Measurements from ENCODE around the gene MAD1L1. TPM values are rescaled to one million over a fixed set of nuclear protein-coding genes. Genes with fewer than 3 reads are reported as not detected.
"Not testable (repeated sequence)": the region's sequence is repeated elsewhere in the genome, so short reads cannot be mapped to it uniquely, and the experiment has no call there.

The MAD1L1 gene
- total RNA-seq, 2 donors from 2014 or later, result 59.1 to 61.4 TPM

DNA sequence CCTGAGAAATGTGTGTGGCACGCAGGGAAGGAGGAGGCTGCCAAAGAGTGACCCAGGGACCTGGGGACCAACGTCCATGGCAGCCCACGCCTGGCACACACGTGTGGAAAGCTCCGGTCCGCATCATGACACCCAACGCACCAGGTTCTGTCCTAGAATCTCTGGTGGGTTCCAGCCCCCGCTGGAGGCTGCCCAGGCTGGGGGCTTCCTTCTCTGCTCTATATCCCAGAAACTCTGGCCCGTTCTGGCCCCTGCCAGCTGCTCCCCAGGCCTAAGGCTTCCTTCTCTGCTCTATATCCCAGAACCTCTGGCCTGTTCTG lies 300.8 kb downstream of the MAD1L1 start:
- Mint-ChIP-seq H3K27me3 (ENCODE audit: insufficient read depth) (no peaks in the 10 kb centered on the region), H3K4me1 (no peaks in the 10 kb centered on the region), H3K4me3 (no peak overlapping the region), H3K36me3 (ENCODE audit: low read depth) (peaks cover 37% of the 10 kb centered on the region), H3K9me3 (peaks cover 9% of the 10 kb centered on the region), H3K27ac (no peak overlapping the region)
- H3K36me3 ChIP-seq (ENCODE audit: control insufficient read depth, insufficient read depth, low read length), result no peaks in the 10 kb centered on the region
- H3K9ac ChIP-seq (ENCODE audit: extremely low read depth, low read length, poor library complexity, severe bottlenecking), result no peak overlapping the region
- H3K9me3 ChIP-seq (ENCODE audit: control insufficient read depth, low read length), result no peaks in the 10 kb centered on the region
- H3K27ac ChIP-seq (ENCODE audit: low read depth, low read length), result no peak overlapping the region
- TF ChIP-seq, protein P1, sequence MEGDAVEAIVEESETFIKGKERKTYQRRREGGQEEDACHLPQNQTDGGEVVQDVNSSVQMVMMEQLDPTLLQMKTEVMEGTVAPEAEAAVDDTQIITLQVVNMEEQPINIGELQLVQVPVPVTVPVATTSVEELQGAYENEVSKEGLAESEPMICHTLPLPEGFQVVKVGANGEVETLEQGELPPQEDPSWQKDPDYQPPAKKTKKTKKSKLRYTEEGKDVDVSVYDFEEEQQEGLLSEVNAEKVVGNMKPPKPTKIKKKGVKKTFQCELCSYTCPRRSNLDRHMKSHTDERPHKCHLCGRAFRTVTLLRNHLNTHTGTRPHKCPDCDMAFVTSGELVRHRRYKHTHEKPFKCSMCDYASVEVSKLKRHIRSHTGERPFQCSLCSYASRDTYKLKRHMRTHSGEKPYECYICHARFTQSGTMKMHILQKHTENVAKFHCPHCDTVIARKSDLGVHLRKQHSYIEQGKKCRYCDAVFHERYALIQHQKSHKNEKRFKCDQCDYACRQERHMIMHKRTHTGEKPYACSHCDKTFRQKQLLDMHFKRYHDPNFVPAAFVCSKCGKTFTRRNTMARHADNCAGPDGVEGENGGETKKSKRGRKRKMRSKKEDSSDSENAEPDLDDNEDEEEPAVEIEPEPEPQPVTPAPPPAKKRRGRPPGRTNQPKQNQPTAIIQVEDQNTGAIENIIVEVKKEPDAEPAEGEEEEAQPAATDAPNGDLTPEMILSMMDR (conservative IDR thresholded peaks at IDR 0.05), result no peak
- no peak overlapping the region for H3K4me3 ChIP-seq (ENCODE audit: low read length)
- peaks cover 3% of the 10 kb centered on the region for H3K4me1 ChIP-seq (ENCODE audit: control insufficient read depth, insufficient read depth, low read length)
- 92 to 96% methylated on average over 8 to 9 of the region's 9 CpGs for WGBS, 2 experiments (ENCODE audit: insufficient coverage in 1 of 2, insufficient read length in 1 of 2)
- DNase-seq, result no peak
- H3K27me3 ChIP-seq (ENCODE audit: control insufficient read depth, insufficient read depth, low read length, poor library complexity, severe bottlenecking), result no peaks in the 10 kb centered on the region

DNA sequence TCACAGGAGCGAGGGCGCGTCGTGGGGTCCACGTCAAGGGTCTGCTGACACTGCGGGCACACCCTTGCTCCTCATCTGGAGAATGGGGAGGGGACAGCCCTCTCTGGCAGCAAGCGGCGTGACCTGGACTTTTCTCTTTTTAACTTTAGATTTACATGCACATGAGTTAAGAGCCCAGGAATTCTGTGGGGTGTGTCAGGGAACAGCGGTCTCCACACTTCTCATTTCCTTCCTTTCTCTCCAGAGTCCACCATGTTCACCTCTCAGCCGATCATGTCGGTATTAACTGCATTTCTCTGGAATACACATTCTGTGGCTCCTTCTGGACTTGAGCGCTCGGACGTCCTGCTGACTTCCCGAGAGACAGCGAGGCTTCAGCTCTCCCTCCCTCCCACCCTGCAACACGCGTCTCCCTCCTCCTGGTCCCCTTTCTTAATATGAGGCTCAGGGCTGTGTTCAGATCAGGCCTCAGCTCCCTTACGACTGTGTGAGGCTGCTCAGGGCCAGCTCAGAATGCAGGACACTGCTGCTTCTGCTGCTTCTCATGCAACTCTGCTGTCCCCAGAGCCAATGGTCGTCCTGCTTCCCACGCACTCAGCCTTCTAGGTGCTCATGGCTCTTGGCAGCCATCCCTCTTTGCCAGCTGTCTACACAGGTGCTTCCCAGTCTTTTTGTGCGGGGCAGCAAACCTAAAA lies 301.3 kb downstream of the MAD1L1 start:
- TF ChIP-seq, protein P1 (conservative IDR thresholded peaks at IDR 0.05), result no peak
- no peak overlapping the region for H3K4me3 Mint-ChIP-seq
- Histone ChIP-seq H3K9me3 (ENCODE audit: control insufficient read depth, low read length) (no peaks in the 10 kb centered on the region), H3K36me3 (ENCODE audit: control insufficient read depth, insufficient read depth, low read length) (no peaks in the 10 kb centered on the region), H3K4me3 (ENCODE audit: low read length) (no peak overlapping the region), H3K4me1 (ENCODE audit: control insufficient read depth, insufficient read depth, low read length) (peaks cover 3% of the 10 kb centered on the region), H3K9ac (ENCODE audit: extremely low read depth, low read length, poor library complexity, severe bottlenecking) (no peak overlapping the region), H3K27me3 (ENCODE audit: control insufficient read depth, insufficient read depth, low read length, poor library complexity, severe bottlenecking) (no peaks in the 10 kb centered on the region), H3K27ac (ENCODE audit: low read depth, low read length) (no peak overlapping the region)
- no peak overlapping the region for H3K27ac Mint-ChIP-seq
- DNase-seq, result no peak
- H3K9me3 Mint-ChIP-seq, result peaks cover 9% of the 10 kb centered on the region
- WGBS, 2 experiments (ENCODE audit: insufficient coverage in 1 of 2, insufficient read length in 1 of 2), result 94 to 95% methylated on average over 8 to 22 of the region's 22 CpGs
- no peaks in the 10 kb centered on the region for H3K27me3 Mint-ChIP-seq (ENCODE audit: insufficient read depth)
- no peaks in the 10 kb centered on the region for H3K4me1 Mint-ChIP-seq
- peaks cover 37% of the 10 kb centered on the region for H3K36me3 Mint-ChIP-seq (ENCODE audit: low read depth)

DNA sequence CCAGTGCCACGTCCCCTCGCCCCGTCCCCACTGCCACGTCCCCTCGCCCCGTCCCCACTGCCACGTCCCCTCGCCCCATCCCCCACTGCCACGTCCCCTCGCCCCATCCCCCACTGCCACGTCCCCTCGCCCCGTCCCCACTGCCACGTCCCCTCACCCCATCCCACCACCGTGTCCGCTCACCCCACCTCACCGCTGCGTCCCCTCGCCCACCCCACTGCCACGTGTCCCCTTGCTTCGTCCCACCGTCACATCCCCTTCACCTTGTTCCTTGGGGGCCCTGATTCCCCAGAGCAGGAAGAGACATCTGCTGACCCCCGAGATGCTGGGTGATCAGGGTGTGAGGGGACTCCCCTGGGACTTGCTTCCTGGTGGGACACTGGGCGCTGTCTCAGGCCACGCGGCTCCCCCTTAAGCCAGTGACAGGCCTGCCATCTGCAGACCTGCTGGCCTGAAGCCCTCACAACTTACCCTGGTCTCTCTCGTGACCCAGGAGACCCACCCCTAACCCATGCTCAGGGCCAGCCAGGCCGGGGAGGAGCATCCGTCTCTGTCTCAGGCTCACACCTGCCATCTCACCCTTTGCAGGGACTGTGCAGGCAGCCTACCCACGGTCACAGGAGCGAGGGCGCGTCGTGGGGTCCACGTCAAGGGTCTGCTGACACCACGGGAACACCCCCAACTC lies 302.2 kb downstream of the MAD1L1 start:
- H3K27ac ChIP-seq (ENCODE audit: low read depth, low read length), result no peak overlapping the region
- H3K27me3 ChIP-seq (ENCODE audit: control insufficient read depth, insufficient read depth, low read length, poor library complexity, severe bottlenecking), result no peaks in the 10 kb centered on the region
- no peak for DNase-seq
- WGBS, 2 experiments (ENCODE audit: insufficient coverage in 1 of 2, insufficient read length in 1 of 2), result 73 to 88% methylated on average over 4 to 26 of the region's 36 CpGs
- H3K9me3 ChIP-seq (ENCODE audit: control insufficient read depth, low read length), result no peaks in the 10 kb centered on the region
- no peak overlapping the region for H3K4me3 ChIP-seq (ENCODE audit: low read length)
- Mint-ChIP-seq H3K9me3 (peaks cover 9% of the 10 kb centered on the region), H3K27me3 (ENCODE audit: insufficient read depth) (no peaks in the 10 kb centered on the region), H3K36me3 (ENCODE audit: low read depth) (peaks cover 33% of the 10 kb centered on the region), H3K4me1 (no peaks in the 10 kb centered on the region), H3K4me3 (no peak overlapping the region), H3K27ac (no peak overlapping the region)
- peaks cover 3% of the 10 kb centered on the region for H3K4me1 ChIP-seq (ENCODE audit: control insufficient read depth, insufficient read depth, low read length)
- no peaks in the 10 kb centered on the region for H3K36me3 ChIP-seq (ENCODE audit: control insufficient read depth, insufficient read depth, low read length)
- no peak overlapping the region for H3K9ac ChIP-seq (ENCODE audit: extremely low read depth, low read length, poor library complexity, severe bottlenecking)
- TF ChIP-seq, protein P1 (conservative IDR thresholded peaks at IDR 0.05), result no peak

DNA sequence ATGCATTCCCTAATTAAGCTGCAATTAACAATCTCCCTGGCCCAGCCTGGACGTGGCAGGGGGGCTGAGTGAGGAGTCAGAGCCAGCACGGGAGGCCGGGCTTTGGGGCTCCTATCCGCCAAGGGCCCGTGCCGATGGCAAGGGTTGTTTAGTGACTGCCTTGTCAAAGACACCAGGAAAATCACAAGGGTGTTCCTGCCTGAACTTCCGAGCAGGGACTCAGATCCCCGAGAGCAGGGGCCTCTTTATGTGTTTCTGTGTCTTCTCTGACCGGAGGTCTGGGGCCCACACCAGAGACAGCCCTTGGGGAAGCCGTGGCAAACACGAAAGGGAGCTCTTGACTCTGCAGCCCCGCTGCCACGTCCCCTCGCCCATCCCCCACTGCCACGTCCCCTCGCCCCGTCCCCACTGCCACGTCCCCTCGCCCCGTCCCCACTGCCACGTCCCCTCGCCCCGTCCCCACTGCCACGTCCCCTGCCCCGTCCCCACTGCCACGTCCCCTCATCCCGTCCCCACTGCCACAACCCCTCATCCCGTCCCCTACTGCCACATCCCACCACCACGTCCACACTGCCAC lies 303.3 kb downstream of the MAD1L1 start:
- not testable (repeated sequence) for H3K27me3 ChIP-seq (ENCODE audit: control insufficient read depth, insufficient read depth, low read length, poor library complexity, severe bottlenecking); H3K9me3 Mint-ChIP-seq; H3K4me1 ChIP-seq (ENCODE audit: control insufficient read depth, insufficient read depth, low read length); H3K4me1 Mint-ChIP-seq; H3K27me3 Mint-ChIP-seq (ENCODE audit: insufficient read depth); DNase-seq; H3K4me3 ChIP-seq (ENCODE audit: low read length); H3K4me3 Mint-ChIP-seq; H3K36me3 ChIP-seq (ENCODE audit: control insufficient read depth, insufficient read depth, low read length); H3K27ac ChIP-seq (ENCODE audit: low read depth, low read length); H3K9ac ChIP-seq (ENCODE audit: extremely low read depth, low read length, poor library complexity, severe bottlenecking); H3K9me3 ChIP-seq (ENCODE audit: control insufficient read depth, low read length); H3K27ac Mint-ChIP-seq
- H3K36me3 Mint-ChIP-seq (ENCODE audit: low read depth), result peaks cover 29% of the 10 kb centered on the region
- 93 to 96% methylated on average over 11 to 24 of the region's 29 CpGs for WGBS, 2 experiments (ENCODE audit: insufficient coverage in 1 of 2, insufficient read length in 1 of 2)

Data from endodermal cell (in vitro differentiated cells).